Liver (tissue), 3 donors: ENCODE measurements around the gene GCLC.

Source experiments
- GABPA ChIP-seq, 2 donors: IDR thresholded peaks in 1 of 2; conservative IDR thresholded peaks in 1 of 2; 2 replicates each; pipeline ENCODE4 v1.6.1; 2016; ENCODE audit warnings: antibody characterized with exemption in 2 of 2, mild to moderate bottlenecking in 1 of 2, moderate library complexity in 1 of 2
- MAX ChIP-seq: IDR thresholded peaks from 2 replicates; pipeline ENCODE4 v1.6.1; 2016; ENCODE audit warnings: antibody characterized with exemption
- REST ChIP-seq: IDR thresholded peaks from 2 replicates; pipeline ENCODE4 v1.6.1; 2016; ENCODE audit warnings: antibody characterized with exemption, mild to moderate bottlenecking
- TF ChIP-seq, protein P1 (sequence below): fragments of 150-350 bp; IDR thresholded peaks from 2 replicates; pipeline ENCODE4 v1.5.1; 2017; ENCODE audit warnings: improper control_type of control experiment, low read depth, low read length; ENCODE audit not compliant: missing input control
- donor health status: healthy.
- donor health status: healthy.

DNA sequence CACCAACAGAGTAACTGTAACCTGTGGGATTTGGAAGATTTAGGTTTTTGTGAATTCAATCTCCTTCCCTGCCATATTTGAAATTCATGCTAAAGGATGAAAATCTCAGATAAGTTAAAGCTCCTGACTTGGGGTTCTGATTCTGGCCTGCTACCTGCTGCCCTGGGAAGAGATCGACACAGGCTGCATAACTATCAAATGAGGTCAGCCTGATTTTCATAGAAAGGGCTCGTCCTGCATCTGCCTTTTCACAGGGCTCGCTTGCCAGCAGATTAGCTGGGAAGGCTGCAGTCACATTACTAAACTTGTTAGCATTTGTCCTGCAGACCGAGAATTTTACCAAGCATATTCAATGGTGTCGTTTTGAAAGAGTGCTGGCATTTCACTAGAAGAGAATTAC is 14.6 kb downstream of the GCLC start:
- TF ChIP-seq REST (no peak), MAX (no peak), GABPA (IDR thresholded peaks at IDR 0.05 in 1 of 2, conservative IDR thresholded peaks at IDR 0.05 in 1 of 2) (no peak)
- TF ChIP-seq, protein P1, sequence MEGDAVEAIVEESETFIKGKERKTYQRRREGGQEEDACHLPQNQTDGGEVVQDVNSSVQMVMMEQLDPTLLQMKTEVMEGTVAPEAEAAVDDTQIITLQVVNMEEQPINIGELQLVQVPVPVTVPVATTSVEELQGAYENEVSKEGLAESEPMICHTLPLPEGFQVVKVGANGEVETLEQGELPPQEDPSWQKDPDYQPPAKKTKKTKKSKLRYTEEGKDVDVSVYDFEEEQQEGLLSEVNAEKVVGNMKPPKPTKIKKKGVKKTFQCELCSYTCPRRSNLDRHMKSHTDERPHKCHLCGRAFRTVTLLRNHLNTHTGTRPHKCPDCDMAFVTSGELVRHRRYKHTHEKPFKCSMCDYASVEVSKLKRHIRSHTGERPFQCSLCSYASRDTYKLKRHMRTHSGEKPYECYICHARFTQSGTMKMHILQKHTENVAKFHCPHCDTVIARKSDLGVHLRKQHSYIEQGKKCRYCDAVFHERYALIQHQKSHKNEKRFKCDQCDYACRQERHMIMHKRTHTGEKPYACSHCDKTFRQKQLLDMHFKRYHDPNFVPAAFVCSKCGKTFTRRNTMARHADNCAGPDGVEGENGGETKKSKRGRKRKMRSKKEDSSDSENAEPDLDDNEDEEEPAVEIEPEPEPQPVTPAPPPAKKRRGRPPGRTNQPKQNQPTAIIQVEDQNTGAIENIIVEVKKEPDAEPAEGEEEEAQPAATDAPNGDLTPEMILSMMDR = no peak
